Astrocyte (in vitro differentiated cells and primary cell): ENCODE results near the gene SLC38A3. TPM values are rescaled to one million over a fixed set of nuclear protein-coding genes. Genes with fewer than 3 reads are reported as not detected.

Experiments used
- DNase-seq: peaks from one replicate; pipeline ENCODE4 v3.0.0-alpha.2; 2010; ENCODE audit warnings: low read depth
- FAIRE-seq: peaks from 2 replicates; lab custom pipeline; 2011; peaks lifted over from hg19 to GRCh38; lab: Jason Lieb, UNC
- H2AFZ ChIP-seq: 2 replicates; pipeline ENCODE4 v1.6.0; 2012; ENCODE audit warnings: low read depth, low read length, inconsistent platforms
- H3K27ac ChIP-seq: 2 replicates; pipeline ENCODE4 v1.5.1; 2011; ENCODE audit warnings: low read depth, low read length, inconsistent platforms
- H3K27me3 ChIP-seq: 2 replicates; pipeline ENCODE4 v1.6.0; 2011; ENCODE audit warnings: low read length, inconsistent platforms; ENCODE audit not compliant: insufficient read depth
- H3K36me3 ChIP-seq: 2 replicates; pipeline ENCODE4 v1.5.1; 2011; ENCODE audit warnings: low read length, inconsistent platforms; ENCODE audit not compliant: insufficient read depth
- H3K4me1 ChIP-seq: 2 replicates; pipeline ENCODE4 v1.5.1; 2011; ENCODE audit warnings: low read length, inconsistent platforms; ENCODE audit not compliant: insufficient read depth
- H3K4me2 ChIP-seq: 2 replicates; pipeline ENCODE4 v1.6.0; 2012; ENCODE audit warnings: low read length, inconsistent platforms
- H3K4me3 ChIP-seq: 2 replicates; pipeline ENCODE4 v1.5.1; 2011; ENCODE audit warnings: low read depth, mild to moderate bottlenecking, low read length, inconsistent platforms; ENCODE audit not compliant: insufficient read depth
- H3K79me2 ChIP-seq: 2 replicates; pipeline ENCODE4 v1.6.0; 2012; ENCODE audit warnings: mild to moderate bottlenecking, low read length, inconsistent platforms; ENCODE audit not compliant: insufficient read depth
- H3K9ac ChIP-seq: 2 replicates; pipeline ENCODE4 v1.6.0; 2012; ENCODE audit warnings: mild to moderate bottlenecking, low read length, inconsistent platforms
- H3K9me3 ChIP-seq: 2 replicates; pipeline ENCODE4 v1.5.1; 2012; ENCODE audit warnings: low read depth, mild to moderate bottlenecking, low read length, inconsistent platforms; ENCODE audit not compliant: insufficient read depth
- H4K20me1 ChIP-seq: 2 replicates; pipeline ENCODE4 v1.6.0; 2012; ENCODE audit warnings: low read length, inconsistent platforms; ENCODE audit not compliant: insufficient read depth
- H3K27ac Mint-ChIP-seq: one replicate; pipeline ENCODE4 v1.8.0; 2021; ENCODE audit warnings: mild to moderate bottlenecking, mixed read lengths; ENCODE audit not compliant: unreplicated experiment
- H3K27me3 Mint-ChIP-seq: one replicate; pipeline ENCODE4 v1.8.0; 2021; ENCODE audit warnings: low read depth, mixed read lengths; ENCODE audit not compliant: unreplicated experiment
- H3K36me3 Mint-ChIP-seq: one replicate; pipeline ENCODE4 v1.8.0; 2021; ENCODE audit warnings: low read depth, mixed read lengths; ENCODE audit not compliant: unreplicated experiment
- H3K4me1 Mint-ChIP-seq: one replicate; pipeline ENCODE4 v1.8.0; 2021; ENCODE audit warnings: low read depth, mixed read lengths; ENCODE audit not compliant: unreplicated experiment
- H3K4me3 Mint-ChIP-seq: one replicate; pipeline ENCODE4 v1.8.0; 2021; ENCODE audit warnings: mild to moderate bottlenecking, moderate library complexity, mixed read lengths; ENCODE audit not compliant: unreplicated experiment
- H3K9me3 Mint-ChIP-seq: one replicate; pipeline ENCODE4 v1.8.0; 2021; ENCODE audit warnings: mild to moderate bottlenecking, mixed read lengths; ENCODE audit not compliant: unreplicated experiment
- CTCF ChIP-seq: IDR thresholded peaks from 2 replicates; pipeline ENCODE4 v1.5.1; 2011; ENCODE audit warnings: low read depth, mild to moderate bottlenecking, inconsistent platforms, low read length, moderate library complexity; ENCODE audit not compliant: insufficient read depth
- EZH2 ChIP-seq: IDR thresholded peaks from 2 replicates; pipeline ENCODE4 v1.6.1; 2012; ENCODE audit warnings: mild to moderate bottlenecking, low read length, inconsistent platforms; ENCODE audit not compliant: insufficient read depth
- total RNA-seq: library from RNA; stranded (reverse); gene quantifications from 2 replicates; pipeline ENCODE4 v1.2.1, GENCODE V29; 2021

The SLC38A3 gene
- total RNA-seq, 1 donor from 2014 or later: 0.68 TPM

- no peaks in the 10 kb centered on the region for H3K27me3 ChIP-seq
- Mint-ChIP-seq H3K9me3 (no peaks in the 10 kb centered on the region), H3K4me3 (no peak overlapping the region), H3K27me3 (peaks cover 18% of the 10 kb centered on the region), H3K36me3 (peaks cover 5% of the 10 kb centered on the region), H3K4me1 (peaks cover 3% of the 10 kb centered on the region), H3K27ac (no peak overlapping the region)
- H3K4me2 ChIP-seq: no peak overlapping the region
- H2AFZ ChIP-seq: no peak overlapping the region
- H4K20me1 ChIP-seq: no peaks in the 10 kb centered on the region
- H3K27ac ChIP-seq: no peak overlapping the region
- H3K36me3 ChIP-seq: no peaks in the 10 kb centered on the region
- H3K4me3 ChIP-seq: no peak overlapping the region
- H3K9ac ChIP-seq: no peak overlapping the region
- FAIRE-seq (no peak), DNase-seq (no peak)
- H3K79me2 ChIP-seq: no peaks in the 10 kb centered on the region
- no peaks in the 10 kb centered on the region for H3K9me3 ChIP-seq
- H3K4me1 ChIP-seq: no peaks in the 10 kb centered on the region
- TF ChIP-seq EZH2 (no peak), CTCF (no peak)
Observed at GRCh38 chr3:50182533-50183099, 22.5 kb upstream of the SLC38A3 start.

DNA sequence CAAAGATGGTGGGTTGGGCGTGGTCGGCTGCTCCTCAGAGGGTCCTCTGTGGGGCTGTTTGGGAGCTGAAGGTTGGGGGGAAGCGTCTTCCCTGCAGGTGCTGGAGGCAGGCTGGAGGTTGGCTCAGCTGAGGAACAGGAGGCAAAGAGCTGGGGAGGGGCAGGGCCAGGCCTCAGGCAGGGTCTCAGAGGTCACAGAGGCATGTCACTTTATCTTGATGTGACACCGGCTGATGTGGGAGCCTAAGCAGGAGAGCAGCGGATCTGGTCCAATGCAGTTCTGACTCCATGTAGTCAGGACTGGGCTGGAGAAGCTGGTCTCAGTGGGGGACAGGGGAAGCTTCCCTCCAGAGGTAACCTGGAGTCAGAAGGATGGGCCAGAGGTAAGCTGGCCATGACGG, 21.3 kb upstream of the SLC38A3 start:
- H3K4me3 Mint-ChIP-seq: peak overlapping the region; percentile 40
- no peak overlapping the region for H3K27ac ChIP-seq
- no peaks in the 10 kb centered on the region for H4K20me1 ChIP-seq
- no peaks in the 10 kb centered on the region for H3K9me3 Mint-ChIP-seq
- TF ChIP-seq CTCF (no peak), EZH2 (no peak)
- H3K79me2 ChIP-seq: no peaks in the 10 kb centered on the region
- no peak overlapping the region for H3K4me2 ChIP-seq
- peaks cover 18% of the 10 kb centered on the region for H3K27me3 Mint-ChIP-seq
- no peaks in the 10 kb centered on the region for H3K27me3 ChIP-seq
- no peak overlapping the region for H3K4me3 ChIP-seq
- no peaks in the 10 kb centered on the region for H3K4me1 ChIP-seq
- no peak overlapping the region for H3K9ac ChIP-seq
- H2AFZ ChIP-seq: no peak overlapping the region
- peaks cover 5% of the 10 kb centered on the region for H3K36me3 Mint-ChIP-seq
- H3K27ac Mint-ChIP-seq: no peak overlapping the region
- DNase-seq (no peak), FAIRE-seq (no peak)
- no peaks in the 10 kb centered on the region for H3K36me3 ChIP-seq
- H3K9me3 ChIP-seq: no peaks in the 10 kb centered on the region
- H3K4me1 Mint-ChIP-seq: peaks cover 3% of the 10 kb centered on the region

DNA sequence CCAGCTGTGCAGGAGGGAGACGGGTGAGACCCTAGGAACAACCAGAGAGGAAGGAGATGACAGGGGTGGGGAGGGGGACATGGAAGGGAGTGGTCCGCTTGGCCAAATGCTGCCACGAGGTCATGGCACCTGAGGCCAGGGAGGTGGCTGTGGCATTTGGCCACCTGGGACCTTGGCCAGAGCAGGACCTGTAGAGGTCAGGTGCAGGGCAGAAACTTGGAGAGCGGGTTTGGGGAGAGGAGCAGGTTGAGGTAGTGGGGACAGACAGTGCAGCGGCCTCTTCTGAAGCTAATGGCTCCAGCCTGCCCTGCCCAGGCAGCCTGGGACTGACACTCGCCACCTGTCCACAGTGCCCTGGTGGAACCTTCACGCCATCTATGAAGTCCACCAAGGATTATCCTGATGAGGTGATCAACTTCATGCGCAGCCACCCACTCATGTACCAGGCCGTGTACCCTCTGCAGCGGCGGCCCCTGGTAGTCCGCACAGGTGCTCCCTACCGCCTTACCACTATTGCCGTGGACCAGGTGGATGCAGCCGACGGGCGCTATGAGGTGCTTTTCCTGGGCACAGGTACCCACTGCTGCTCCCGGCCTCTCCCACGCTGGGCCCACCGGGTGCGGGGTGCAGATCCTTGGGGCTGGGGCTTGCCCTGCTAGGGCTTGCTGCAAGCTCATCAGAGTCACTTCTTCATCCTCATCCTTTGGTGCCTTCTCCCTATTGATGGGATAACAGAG, 20.7 kb upstream of the SLC38A3 start:
- Histone ChIP-seq H3K27ac (no peak overlapping the region), H3K27me3 (no peaks in the 10 kb centered on the region), H3K4me3 (no peak overlapping the region), H2AFZ (no peak overlapping the region), H4K20me1 (no peaks in the 10 kb centered on the region), H3K4me1 (peaks cover 3% of the 10 kb centered on the region), H3K36me3 (no peaks in the 10 kb centered on the region), H3K79me2 (no peaks in the 10 kb centered on the region), H3K9me3 (no peaks in the 10 kb centered on the region), H3K4me2 (no peak overlapping the region), H3K9ac (no peak overlapping the region)
- Mint-ChIP-seq H3K4me1 (peaks cover 3% of the 10 kb centered on the region), H3K27me3 (peaks cover 18% of the 10 kb centered on the region), H3K4me3 (no peak overlapping the region), H3K36me3 (peaks cover 5% of the 10 kb centered on the region), H3K27ac (no peak overlapping the region), H3K9me3 (no peaks in the 10 kb centered on the region)
- TF ChIP-seq CTCF: no peak
- TF ChIP-seq EZH2: no peak
- DNase-seq (no peak), FAIRE-seq (no peak)
